Kidney (tissue), 14 donors: Measurements from ENCODE around the gene MRPS18C. TPM values are rescaled to one million over a fixed set of nuclear protein-coding genes. Genes with fewer than 3 reads are reported as not detected.

Experiments used
- DNase-seq, 5 donors: peaks; one replicate each; pipeline ENCODE4 v3.0.0-alpha.2; 2013 to 2020
- FAIRE-seq: peaks from 2 replicates; lab custom pipeline; 2012; peaks lifted over from hg19 to GRCh38; lab: Jason Lieb, UNC
- H3K27ac ChIP-seq, 2 donors: one replicate each; pipeline ENCODE4 v1.7.0; 2013; ENCODE audit warnings: low read depth in 2 of 2, low read length in 2 of 2, inconsistent platforms in 1 of 2
- H3K27me3 ChIP-seq: one replicate; pipeline ENCODE4 v1.7.1; 2013; ENCODE audit warnings: low read length, inconsistent platforms; ENCODE audit not compliant: control insufficient read depth, insufficient read depth
- H3K36me3 ChIP-seq, 3 donors: one replicate each; pipeline versions ENCODE4 v1.7.0 to v1.7.1; 2013; ENCODE audit warnings: low read length in 3 of 3, control low read depth in 1 of 3, inconsistent platforms in 1 of 3; ENCODE audit not compliant: insufficient read depth in 3 of 3, control insufficient read depth in 2 of 3
- H3K4me1 ChIP-seq, 3 donors: one replicate each; pipeline versions ENCODE4 v1.7.0 to v1.7.1; 2013; ENCODE audit warnings: low read length in 3 of 3, inconsistent platforms in 1 of 3, low read depth in 1 of 3; ENCODE audit not compliant: control insufficient read depth in 2 of 3, insufficient read depth in 2 of 3
- H3K4me3 ChIP-seq, 3 donors: one replicate each; pipeline versions ENCODE4 v1.7.0 to v1.8.1; 2013; ENCODE audit warnings: low read length in 3 of 3, control low read depth in 1 of 3, inconsistent platforms in 1 of 3
- H3K9ac ChIP-seq, 3 donors: one replicate each; pipeline versions ENCODE4 v1.7.0 to v1.7.1; 2013; ENCODE audit warnings: low read length in 3 of 3, control low read depth in 1 of 3, inconsistent platforms in 1 of 3
- H3K9me3 ChIP-seq, 3 donors: one replicate each; pipeline versions ENCODE4 v1.7.0 to v1.7.1; 2013; ENCODE audit warnings: low read length in 3 of 3, control low read depth in 1 of 3, inconsistent platforms in 1 of 3; ENCODE audit not compliant: control insufficient read depth in 2 of 3, insufficient read depth in 1 of 3
- intact Hi-C: fragments of 100-400 bp; cut with DNase I; formaldehyde crosslinking; loops from one replicate; pipeline ENCODE4 v1.11.1; 2022
- polyA plus RNA-seq: library from polyadenylated mRNA; stranded (reverse); fragments of 350-450 nt; fragmentation: Illumina TruSeq; extraction: RNeasy Lipid Tissue Mini Kit (QIAGEN cat#74804); gene quantifications from one replicate; pipeline ENCODE4 v1.2.3, GENCODE V29; 2014; ENCODE audit warnings: low read depth, low replicate concordance; ENCODE audit not compliant: insufficient read depth
- total RNA-seq: library from RNA; stranded (reverse); fragmentation: NEBNext Ultra II Directional; extraction: Animal tissue kit (Norgen Biotek cat#: 25700); gene quantifications from one replicate; pipeline ENCODE4 v1.2.1, GENCODE V29; 2021
- TF ChIP-seq, protein P1 (sequence below): IDR thresholded peaks from 3 replicates; pipeline ENCODE4 v1.5.1; 2012; ENCODE audit warnings: mild to moderate bottlenecking, moderate library complexity, borderline replicate concordance; ENCODE audit not compliant: insufficient read depth; ENCODE audit errors: extremely low read depth
- donor health status: control.
- donor health status: control.
- donor health status: control.
- donor health status: control.
- donor health status: control.
- donor health status: DM: yes; HTN: yes; CAD: no.
- donor health status: Normal renal cell carcinoma (clear cell type).

Gene MRPS18C
- total and polyA plus RNA-seq, 2 donors from 2014 or later = 44.4 to 67.0 TPM

DNA sequence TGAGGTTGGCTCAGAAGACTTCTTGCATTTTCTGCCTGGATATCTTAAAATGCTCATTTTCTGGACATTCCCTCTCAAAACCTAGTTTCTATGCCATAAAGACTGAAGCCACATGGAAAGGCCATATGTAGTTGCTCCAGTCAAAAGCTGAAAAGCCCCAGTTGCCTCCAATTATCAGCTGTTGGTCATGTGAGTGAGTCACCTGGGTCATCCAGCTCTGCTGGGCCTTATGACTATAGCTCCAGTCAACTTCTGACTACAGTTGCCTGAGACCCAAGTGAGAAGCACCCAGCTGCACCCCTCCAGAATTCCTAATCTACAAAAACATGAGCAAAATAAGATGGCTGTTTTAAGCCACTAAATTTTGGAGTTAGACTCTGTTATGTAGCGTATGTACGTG lies 42.2 kb upstream of the MRPS18C start:
- Histone ChIP-seq H3K36me3 (peaks cover 2 to 11% (median 8%) of the 10 kb centered on the region in 3 donors), H3K27ac (no peak overlapping the region), H3K4me3 (no peak overlapping the region), H3K9me3 (no peaks in the 10 kb centered on the region), H3K9ac (no peak overlapping the region), H3K4me1 (no peaks in the 10 kb centered on the region), H3K27me3 (no peaks in the 10 kb centered on the region)
- no peak for DNase-seq
- FAIRE-seq = no peak
- intact Hi-C loops = no loop called here
- TF ChIP-seq, protein P1, sequence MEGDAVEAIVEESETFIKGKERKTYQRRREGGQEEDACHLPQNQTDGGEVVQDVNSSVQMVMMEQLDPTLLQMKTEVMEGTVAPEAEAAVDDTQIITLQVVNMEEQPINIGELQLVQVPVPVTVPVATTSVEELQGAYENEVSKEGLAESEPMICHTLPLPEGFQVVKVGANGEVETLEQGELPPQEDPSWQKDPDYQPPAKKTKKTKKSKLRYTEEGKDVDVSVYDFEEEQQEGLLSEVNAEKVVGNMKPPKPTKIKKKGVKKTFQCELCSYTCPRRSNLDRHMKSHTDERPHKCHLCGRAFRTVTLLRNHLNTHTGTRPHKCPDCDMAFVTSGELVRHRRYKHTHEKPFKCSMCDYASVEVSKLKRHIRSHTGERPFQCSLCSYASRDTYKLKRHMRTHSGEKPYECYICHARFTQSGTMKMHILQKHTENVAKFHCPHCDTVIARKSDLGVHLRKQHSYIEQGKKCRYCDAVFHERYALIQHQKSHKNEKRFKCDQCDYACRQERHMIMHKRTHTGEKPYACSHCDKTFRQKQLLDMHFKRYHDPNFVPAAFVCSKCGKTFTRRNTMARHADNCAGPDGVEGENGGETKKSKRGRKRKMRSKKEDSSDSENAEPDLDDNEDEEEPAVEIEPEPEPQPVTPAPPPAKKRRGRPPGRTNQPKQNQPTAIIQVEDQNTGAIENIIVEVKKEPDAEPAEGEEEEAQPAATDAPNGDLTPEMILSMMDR = no peak

DNA sequence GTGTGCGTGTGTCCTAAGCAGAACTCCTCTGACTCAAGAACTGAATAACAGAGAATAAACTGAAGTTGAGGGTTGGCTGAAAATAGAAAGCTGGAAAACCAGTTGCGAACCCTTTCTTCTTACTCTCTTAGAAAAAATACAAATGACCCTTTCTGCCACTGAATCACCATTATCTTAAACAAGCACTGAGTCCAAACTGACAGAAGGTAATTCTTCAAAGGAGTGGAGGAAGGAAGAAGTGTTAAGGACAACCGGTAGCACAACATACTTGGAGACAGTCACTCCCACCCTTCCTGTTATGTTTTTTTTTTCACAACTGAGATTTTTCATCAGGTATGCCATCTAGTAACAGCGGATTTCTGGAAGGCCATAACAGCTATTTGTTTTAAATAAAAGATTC lies 38.3 kb upstream of the MRPS18C start:
- H3K27me3 ChIP-seq = no peaks in the 10 kb centered on the region
- no peak overlapping the region for H3K4me3 ChIP-seq
- H3K36me3 ChIP-seq = peaks cover 4 to 20% (median 16%) of the 10 kb centered on the region in 3 donors
- no peak overlapping the region for H3K27ac ChIP-seq
- H3K4me1 ChIP-seq = no peaks in the 10 kb centered on the region
- no peaks in the 10 kb centered on the region for H3K9me3 ChIP-seq
- no peak overlapping the region for H3K9ac ChIP-seq
- no peak for FAIRE-seq
- intact Hi-C loops = no loop called here
- TF ChIP-seq, protein P1 = no peak
- no peak for DNase-seq

DNA sequence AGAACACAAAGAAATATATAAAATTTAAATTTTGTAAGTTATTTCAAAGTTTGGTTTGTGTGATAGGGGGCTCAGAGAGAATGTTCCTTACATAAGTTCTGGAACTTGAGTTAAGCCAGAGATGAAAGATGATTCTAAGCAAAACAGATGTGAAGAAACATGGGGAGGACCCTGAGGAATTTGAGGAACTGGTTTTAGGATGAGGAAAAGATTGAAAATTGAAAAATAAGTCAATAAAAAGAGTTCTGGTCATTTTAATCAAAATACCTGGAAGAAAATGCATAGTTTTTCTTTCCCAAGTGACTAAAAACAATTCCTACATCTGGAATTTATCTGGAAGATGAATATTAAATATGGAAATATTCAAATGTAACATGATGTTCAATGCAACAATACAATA lies 37.6 kb upstream of the MRPS18C start:
- H3K4me3 ChIP-seq = no peak overlapping the region
- FAIRE-seq (no peak), DNase-seq (no peak)
- TF ChIP-seq, protein P1 = no peak
- peaks cover 4 to 21% (median 12%) of the 10 kb centered on the region in 3 donors for H3K36me3 ChIP-seq
- H3K4me1 ChIP-seq = no peaks in the 10 kb centered on the region
- intact Hi-C loops = no loop called here
- H3K27ac ChIP-seq = no peak overlapping the region
- H3K27me3 ChIP-seq = no peaks in the 10 kb centered on the region
- H3K9ac ChIP-seq = no peak overlapping the region
- H3K9me3 ChIP-seq = no peaks in the 10 kb centered on the region

DNA sequence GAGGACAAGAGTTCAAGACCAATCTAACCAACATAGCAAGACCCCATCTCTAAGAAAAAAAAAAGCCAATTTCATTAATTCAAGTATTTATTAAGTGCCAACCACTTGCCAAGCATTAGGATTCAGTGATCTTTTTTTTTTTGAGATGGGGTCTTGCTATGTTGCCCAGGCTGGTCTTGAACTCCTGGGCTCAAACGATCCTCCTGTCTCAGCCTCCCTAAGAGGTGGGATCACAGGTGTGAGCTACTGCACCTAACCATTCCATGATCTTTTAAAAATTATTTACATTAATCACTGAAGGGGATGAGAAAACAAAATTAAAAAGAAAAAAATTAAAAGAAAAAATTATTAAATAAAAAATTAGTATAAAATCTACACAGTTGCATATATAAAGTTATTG lies 24.7 kb upstream of the MRPS18C start:
- DNase-seq (no peak), FAIRE-seq (no peak)
- Histone ChIP-seq H3K27me3 (no peaks in the 10 kb centered on the region), H3K9me3 (no peaks in the 10 kb centered on the region), H3K4me3 (no peak overlapping the region), H3K27ac (no peak overlapping the region), H3K9ac (no peak overlapping the region), H3K36me3 (peaks cover 0 to 21% (median 6%) of the 10 kb centered on the region in 3 donors), H3K4me1 (no peaks in the 10 kb centered on the region)
- TF ChIP-seq, protein P1 = no peak
- intact Hi-C loops = no loop called here
